SH-SY5Y (cell line): ENCODE results near the gene IL17RE.

Experiments used
- GATA2 ChIP-seq: IDR thresholded peaks from 2 replicates; pipeline ENCODE4 v1.6.1; 2011; ENCODE audit warnings: mild to moderate bottlenecking, low read depth, low read length
- GATA3 ChIP-seq: IDR thresholded peaks from 2 replicates; pipeline ENCODE4 v1.6.1; 2011; ENCODE audit warnings: low read depth, mild to moderate bottlenecking, low read length, moderate library complexity

The IL17RE gene

DNA sequence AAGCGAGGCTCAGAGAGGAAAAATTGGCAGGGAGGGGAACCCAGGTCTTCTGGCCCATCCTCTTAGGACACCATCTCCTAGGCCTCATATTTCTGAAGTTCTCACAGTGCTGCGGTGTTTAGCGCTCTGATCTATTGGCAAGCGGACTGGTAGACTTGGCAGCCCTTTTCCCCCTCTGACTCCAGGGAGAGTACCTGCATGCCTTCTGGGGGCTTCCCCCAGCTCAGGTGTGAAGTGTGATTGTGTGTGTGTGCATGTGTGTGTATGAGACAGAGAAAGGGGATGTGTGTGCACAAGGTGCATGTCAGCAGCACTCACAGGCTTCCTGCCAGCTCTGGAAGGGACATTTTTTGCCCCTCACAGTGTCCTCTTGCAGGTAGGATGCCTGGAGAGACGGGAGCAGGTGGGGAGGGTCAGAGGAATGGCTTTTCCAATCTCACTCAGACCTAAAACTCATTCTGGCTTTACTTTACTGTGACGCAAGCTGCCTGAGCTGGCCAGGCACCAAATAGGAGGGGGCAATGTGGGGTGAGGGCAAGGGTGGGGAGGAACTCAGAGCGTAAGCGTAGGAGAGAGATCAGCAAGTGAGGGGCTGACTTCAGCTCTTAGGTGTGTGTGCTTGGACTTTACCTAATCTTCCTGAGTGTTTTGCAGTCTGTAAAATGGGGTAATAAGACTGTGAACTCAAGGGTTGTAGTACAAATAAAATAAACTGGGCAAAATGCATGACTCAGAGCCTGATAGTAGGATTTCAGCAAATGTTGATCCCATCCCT, 4.0 kb upstream of the IL17RE start:
- TF ChIP-seq GATA3 = no peak
- no peak for TF ChIP-seq GATA2

DNA sequence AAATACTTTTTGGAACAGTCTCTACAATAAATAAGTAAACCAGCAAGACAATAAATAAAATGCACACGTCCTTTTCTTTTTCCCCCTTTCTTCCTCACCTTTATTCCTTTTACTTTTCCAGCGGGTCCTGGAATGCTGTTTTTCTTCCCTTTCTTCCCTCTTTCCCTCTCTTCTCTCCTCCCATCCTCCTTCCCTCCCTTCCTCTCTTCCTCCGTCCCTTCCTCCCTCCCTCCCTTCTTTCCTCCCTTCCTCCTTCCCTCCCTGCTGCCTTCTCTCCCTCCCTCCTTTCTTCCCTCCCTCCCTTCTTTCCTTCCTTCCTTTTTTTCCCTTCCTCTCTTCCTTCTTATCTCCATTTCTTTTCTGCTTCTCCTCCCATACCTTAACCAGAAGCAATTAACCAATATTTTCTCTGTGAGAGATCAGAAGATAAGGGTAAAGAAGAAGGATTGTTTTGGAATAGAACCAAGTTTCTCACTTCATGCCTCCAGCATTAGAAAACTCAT, 3.3 kb upstream of the IL17RE start:
- TF ChIP-seq GATA2 (no peak; the same call in 1 of the 2 replicates), GATA3 (no peak)

DNA sequence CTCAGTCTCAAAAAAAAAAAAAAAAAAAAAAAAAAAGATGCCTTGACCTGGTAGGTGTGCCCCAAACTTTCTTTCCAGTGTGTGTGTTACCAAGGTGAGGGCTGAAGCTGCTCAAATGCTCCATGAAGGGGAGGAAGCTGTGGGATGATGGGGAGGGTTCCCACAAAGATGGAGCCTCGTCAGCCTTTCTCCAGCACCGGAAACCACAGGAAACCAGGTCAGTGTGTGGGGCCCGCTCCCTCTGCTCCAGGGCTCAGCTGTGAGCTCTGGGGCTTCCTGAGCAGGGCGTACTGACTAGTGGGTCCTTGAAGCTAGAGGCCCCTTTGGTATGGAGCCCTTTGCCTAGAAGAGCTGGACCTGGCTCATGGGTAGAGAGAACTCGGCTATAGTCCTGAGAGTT, 681 bp upstream of the IL17RE start:
- TF ChIP-seq GATA3 (no peak), GATA2 (no peak)

DNA sequence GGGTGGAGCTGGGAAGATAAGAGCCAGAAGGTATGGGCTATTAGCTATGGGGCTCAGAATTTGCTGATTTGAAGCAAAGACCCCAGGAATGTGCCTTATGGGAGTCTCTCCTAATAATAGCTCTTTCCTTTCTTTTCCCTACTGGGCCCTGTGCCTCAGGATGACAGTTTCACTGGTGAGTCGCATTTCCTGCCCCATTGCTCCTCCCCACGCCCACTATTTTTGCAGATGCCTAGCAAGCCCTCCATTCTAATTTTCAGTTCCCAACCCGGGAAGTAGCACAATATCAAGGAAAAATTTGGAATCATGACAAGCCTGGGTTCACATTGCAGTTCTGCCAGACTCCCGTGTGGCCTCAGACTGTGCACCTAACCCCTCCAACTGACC, 583 bp downstream of the IL17RE start:
- no peak for TF ChIP-seq GATA2
- TF ChIP-seq GATA3 = no peak

DNA sequence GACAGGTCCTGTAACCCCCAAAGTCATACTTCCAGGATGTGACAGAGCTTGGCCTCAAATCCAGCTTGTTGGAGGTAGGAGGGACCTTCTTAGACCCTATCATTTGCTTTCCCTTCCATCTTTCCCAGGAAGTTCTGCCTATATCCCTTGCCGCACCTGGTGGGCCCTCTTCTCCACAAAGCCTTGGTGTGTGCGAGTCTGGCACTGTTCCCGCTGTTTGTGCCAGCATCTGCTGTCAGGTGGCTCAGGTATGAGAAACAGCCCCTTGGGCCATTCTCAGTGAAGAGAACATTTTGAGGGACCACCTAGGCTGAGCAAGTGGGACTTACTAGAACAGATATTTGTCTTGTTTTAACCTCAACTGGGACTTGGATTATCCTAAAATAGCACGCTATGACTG, 1.3 kb downstream of the IL17RE start:
- no peak for TF ChIP-seq GATA2
- no peak for TF ChIP-seq GATA3

DNA sequence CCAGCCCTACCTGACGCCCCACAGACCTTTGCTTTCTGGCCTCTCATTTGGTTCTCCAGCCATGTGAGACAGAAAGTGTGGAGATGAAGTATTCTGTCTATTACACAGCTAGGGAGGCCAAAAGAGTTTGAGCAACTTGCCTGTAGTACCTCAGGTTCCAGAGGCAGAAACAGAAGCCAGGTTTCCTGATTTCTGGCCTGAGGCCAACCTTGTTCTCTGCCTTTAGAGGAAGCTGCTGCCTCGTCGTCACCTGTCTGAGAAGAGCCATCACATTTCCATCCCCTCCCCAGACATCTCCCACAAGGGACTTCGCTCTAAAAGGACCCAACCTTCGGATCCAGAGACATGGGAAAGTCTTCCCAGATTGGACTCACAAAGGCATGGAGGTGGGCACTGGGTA, 3.8 kb downstream of the IL17RE start:
- TF ChIP-seq GATA3 (no peak), GATA2 (no peak)

DNA sequence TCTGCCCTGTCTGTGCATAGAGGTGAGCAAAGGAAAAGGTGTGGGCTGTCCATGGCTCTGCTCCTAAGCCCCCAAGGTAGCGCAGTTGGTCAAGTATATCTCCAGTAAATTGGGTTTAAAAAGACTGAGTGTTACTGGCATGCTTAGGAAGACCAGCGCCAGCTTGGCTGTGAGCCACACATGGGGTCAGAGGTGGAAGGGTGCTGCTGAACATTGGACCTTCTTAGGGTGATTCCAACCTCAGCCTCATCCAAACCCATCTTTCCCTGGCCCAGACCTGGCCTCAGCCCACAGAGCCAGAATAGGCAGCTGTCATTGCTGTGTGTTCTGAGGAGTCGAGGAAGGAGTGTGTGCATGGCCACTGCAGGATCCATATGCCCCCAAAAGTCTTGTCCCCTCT, 5.6 kb downstream of the IL17RE start:
- no peak for TF ChIP-seq GATA2
- no peak for TF ChIP-seq GATA3

DNA sequence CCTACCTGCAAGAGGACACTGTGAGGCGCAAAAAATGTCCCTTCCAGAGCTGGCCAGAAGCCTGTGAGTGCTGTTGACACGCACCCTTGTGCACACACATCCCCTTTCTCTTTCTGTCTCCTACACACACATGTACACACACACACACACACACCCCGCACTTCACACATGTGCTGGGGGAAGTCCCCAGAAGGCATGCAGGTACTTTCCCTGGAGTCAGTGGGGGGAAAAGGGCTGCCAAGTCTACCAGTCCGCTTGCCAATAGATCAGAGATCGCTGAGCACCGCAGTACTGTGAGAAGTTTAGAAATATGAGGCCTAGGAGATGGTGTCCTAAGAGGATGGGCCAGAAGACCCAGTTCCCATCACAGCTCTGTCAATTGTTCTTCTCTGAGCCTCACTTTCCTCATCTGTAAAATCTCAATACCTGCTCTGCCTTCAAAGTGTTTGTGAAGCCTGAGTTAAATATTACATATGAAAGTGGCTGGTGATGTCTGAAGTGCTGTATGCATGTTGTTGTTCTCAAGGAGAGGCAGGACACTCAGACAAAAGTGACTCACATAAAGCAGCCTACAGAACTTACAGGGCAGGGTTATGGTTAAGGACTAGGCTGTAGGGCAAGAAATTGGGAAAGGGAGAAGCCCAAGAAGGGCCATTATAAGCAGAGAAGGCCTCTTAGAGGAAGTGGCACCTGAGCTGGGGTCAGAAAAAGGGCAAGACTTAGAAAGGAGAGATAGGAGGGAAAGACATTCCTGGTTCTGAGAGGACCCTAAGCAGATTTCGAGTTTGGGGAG, 6.8 kb downstream of the IL17RE start:
- TF ChIP-seq GATA2 (no peak), GATA3 (no peak)

DNA sequence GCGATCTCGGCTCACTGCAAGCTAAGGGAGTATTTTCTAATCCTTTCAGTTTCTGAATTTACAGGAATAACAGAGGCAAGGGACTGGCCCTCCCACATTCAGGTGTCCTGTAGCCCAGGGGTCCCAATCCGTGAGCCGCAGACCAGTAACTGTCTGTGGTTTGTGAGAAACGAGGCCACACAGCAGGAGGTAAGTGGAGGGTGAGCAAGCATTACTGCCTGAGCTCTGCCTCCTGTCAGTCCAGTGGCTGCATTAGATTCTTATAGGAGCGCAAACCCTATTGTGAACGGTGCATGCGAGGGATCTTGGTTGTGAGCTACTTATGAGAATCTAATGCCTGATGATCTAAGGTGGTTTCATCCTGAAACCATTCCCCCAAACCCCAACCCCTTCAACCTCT, 9.2 kb downstream of the IL17RE start:
- no peak for TF ChIP-seq GATA3
- no peak for TF ChIP-seq GATA2

DNA sequence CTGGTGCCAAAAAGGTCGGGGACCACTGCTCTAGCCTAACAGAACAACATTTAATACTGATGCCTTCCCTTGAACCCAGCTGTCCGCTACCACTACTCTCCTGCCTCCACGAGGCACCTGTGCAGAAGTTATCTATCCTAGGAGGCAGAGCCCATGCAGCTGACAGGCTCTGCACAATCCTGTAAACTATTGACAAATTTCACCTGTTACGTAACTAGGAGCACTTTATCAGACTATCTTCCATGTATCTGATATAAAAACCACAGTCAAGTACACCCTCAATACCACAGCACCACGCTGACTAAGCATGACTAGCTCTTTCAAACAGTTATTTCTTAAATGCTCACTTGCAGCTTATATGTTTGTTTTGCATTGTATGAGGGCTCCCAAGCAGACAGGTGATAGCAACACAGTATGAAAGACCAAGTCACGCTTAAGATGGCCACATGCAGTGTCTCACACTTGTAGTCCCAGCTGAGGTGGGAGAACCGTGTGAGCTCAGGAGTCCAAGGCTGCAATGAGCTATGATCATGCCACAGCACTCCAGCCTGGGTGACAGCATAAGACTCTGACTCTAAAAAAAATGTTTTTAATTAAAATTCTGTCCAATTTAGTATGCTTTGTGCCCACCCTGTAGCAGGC, 9.8 kb downstream of the IL17RE start:
- TF ChIP-seq GATA3 (no peak), GATA2 (no peak)

DNA sequence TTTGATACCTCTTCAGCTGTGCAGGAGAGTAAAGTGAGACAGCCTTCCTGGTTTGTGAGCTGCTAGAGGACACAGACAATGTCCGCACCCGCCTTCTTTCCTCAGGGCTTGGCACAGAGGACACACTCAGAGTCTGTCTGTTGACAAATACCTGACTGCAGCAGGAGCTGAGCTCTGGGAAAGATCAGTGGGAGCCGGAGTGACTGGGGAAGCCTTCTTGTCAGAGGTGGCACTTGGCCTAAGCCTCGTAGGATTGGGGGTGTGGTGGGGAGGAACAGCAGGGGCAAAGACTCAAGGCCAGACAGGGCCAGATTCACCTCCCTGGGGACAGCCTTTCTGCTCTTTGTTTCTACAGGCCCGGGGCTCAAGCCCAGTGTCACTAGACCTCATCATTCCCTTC, 11.0 kb downstream of the IL17RE start:
- no peak for TF ChIP-seq GATA3

DNA sequence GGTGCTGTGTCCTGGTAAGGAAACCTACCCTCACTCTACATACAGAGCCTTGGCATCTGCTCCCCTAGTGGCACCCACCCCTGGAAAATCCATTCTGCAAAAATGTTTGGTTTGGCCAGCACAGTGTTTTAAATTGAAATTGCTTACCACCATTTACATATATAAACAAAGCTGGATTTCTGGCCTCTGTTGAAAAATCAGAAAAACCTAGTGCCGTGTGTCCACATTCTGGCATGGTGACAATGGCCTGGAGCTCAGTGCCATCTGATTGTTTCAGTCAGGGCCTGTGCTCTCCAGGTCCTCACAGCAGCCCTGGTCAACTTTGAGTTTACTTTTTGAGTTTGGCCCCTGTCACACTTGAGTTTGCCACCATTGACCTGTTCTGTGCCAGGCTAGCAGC, 11.4 kb downstream of the IL17RE start:
- TF ChIP-seq GATA2 (no peak), GATA3 (no peak)

DNA sequence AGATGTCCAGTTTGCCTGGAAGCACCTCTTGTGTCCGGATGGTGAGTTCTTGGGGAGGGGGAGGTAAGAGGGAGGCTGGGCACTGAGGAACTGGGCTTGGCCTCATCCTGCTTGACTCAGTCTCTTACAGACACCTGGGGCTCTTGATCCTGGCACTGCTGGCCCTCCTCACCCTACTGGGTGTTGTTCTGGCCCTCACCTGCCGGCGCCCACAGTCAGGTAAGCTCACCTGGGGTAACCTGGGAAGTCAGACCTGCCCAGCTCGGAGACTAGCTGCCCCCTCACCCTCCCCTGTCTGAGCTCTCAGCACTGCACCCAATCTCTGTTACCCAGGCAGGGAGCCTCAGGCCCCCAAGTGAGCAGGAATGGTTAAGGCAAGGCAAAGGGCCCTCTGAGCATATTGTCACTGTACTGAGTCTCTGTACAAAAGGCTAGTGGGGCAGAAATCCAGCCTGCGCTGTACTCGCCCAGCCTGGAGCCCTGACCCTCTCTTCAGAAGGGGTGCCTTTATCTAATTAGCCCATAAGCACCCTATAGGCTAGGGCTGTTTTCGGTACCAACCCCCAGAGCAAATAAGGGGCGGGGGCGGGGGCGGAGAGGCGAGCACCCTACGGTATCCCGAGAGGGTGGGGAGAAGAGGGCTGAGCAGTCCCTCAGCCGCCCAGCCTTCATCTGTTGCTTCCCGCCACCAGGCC, 12.1 kb downstream of the IL17RE start:
- TF ChIP-seq GATA3 (no peak), GATA2 (no peak)
